HepG2 (cell line): ENCODE measurements around the gene MGARP. TPM values are rescaled to one million over a fixed set of nuclear protein-coding genes. Genes with fewer than 3 reads are reported as not detected.
A peak's percentile ranks its signal among the peaks of the same experiment; 100 is the strongest.

Source experiments
- ATAC-seq: fragments of 200-7000 bp; cut with Tn5 transposase; 3 replicates; pipeline ENCODE4 v1.9.1; 2020; ENCODE audit warnings: mild to moderate bottlenecking, moderate library complexity
- BruUV-seq: library from RNA; stranded (reverse); fragments of 400-500 nt; replicated peaks from 2 replicates; lab custom pipeline; 2021; lab: Mats Ljungman, UMichigan
- CTCF ChIA-PET: fragments of 300-600 bp; formaldehyde crosslinking; extraction: SDS; loops from one replicate; lab custom pipeline; 2021; ENCODE audit warnings: low total read pairs, inconsistent platforms, low intra/inter-chr PET ratio; lab: Yijun Ruan, JAX
- POLR2A ChIA-PET: fragments of 350-600 bp; sonication (Branson Sonifier 250); formaldehyde crosslinking; loops from one replicate; lab custom pipeline; 2020; ENCODE audit warnings: antibody characterized with exemption, inconsistent platforms; lab: Yijun Ruan, JAX
- DNase-seq: peaks from one replicate; pipeline ENCODE4 v3.0.0-alpha.2; 2015; ENCODE audit warnings: low spot score
- FAIRE-seq: peaks from 3 replicates; lab custom pipeline; 2011; peaks lifted over from hg19 to GRCh38; lab: Jason Lieb, UNC
- H2AFZ ChIP-seq: one replicate; pipeline ENCODE4 v1.6.1; 2011; ENCODE audit warnings: low read length, inconsistent platforms
- H3K27ac ChIP-seq: fragments of 300-600 bp; 3 replicates; pipeline ENCODE4 v1.8.0; 2011; ENCODE audit warnings: mixed run types, mild to moderate bottlenecking, mixed read lengths, low read length, inconsistent platforms; ENCODE audit not compliant: insufficient read depth; ENCODE audit errors: extremely low read length
- H3K27me3 ChIP-seq, 2 experiments: fragments of 200-600 bp in 1 of 2; 2 replicates in 1 of 2; 3 replicates in 1 of 2; pipeline versions ENCODE4 v1.6.0 to v1.8.0; 2011; ENCODE audit warnings: low read length in 2 of 2, mild to moderate bottlenecking in 2 of 2, moderate library complexity in 2 of 2, inconsistent platforms in 1 of 2; ENCODE audit not compliant: insufficient read depth in 2 of 2, control insufficient read depth in 1 of 2
- H3K36me3 ChIP-seq, 2 experiments: fragments of 200-600 bp in 1 of 2; replicated peaks in 1 of 2; 2 replicates in 1 of 2; 3 replicates in 1 of 2; pipeline versions ENCODE4 v1.5.1 to v1.8.0; 2011; ENCODE audit warnings: low read length in 2 of 2, inconsistent platforms in 1 of 2; ENCODE audit not compliant: insufficient read depth in 2 of 2, control insufficient read depth in 1 of 2
- H3K4me1 ChIP-seq: 2 replicates; pipeline ENCODE4 v1.5.1; 2012; ENCODE audit warnings: low read length, inconsistent platforms; ENCODE audit not compliant: insufficient read depth
- H3K4me2 ChIP-seq: 2 replicates; pipeline ENCODE4 v1.6.0; 2011; ENCODE audit warnings: low read depth, low read length, inconsistent platforms
- H3K4me3 ChIP-seq, 3 experiments: fragments of 200-600 bp in 1 of 3; sonication (generic), shearing (Covaris generic) in 1 of 3; replicated peaks in 1 of 3; 2 replicates each; pipeline ENCODE4 v1.5.1; 2011 to 2016; ENCODE audit warnings: low read length in 3 of 3, inconsistent platforms in 2 of 3, low read depth in 2 of 3, mild to moderate bottlenecking in 2 of 3, control low read depth in 1 of 3, mixed read lengths in 1 of 3; ENCODE audit not compliant: insufficient read depth in 1 of 3
- H3K79me2 ChIP-seq: one replicate; pipeline ENCODE4 v1.6.1; 2011; ENCODE audit warnings: low read length, inconsistent platforms; ENCODE audit not compliant: insufficient read depth
- H3K9ac ChIP-seq: 2 replicates; pipeline ENCODE4 v1.6.0; 2011; ENCODE audit warnings: mild to moderate bottlenecking, low read depth, low read length, inconsistent platforms; ENCODE audit not compliant: insufficient read depth
- H3K9me3 ChIP-seq: 2 replicates; pipeline ENCODE4 v1.5.1; 2012; ENCODE audit warnings: mild to moderate bottlenecking, low read length
- H4K20me1 ChIP-seq: 2 replicates; pipeline ENCODE4 v1.6.0; 2011; ENCODE audit warnings: inconsistent platforms, mild to moderate bottlenecking, low read length, moderate library complexity; ENCODE audit not compliant: insufficient read depth
- AHR ChIP-seq: IDR thresholded peaks from 2 replicates; pipeline ENCODE4 v1.6.1; 2018; ENCODE audit warnings: missing genetic modification reagents, missing compliant biosample characterization
- CENPX ChIP-seq: sonication (generic); formaldehyde crosslinking; IDR thresholded peaks from 2 replicates; pipeline ENCODE4 v1.9.0; 2021; ENCODE audit warnings: mild to moderate bottlenecking, missing genetic modification reagents, moderate library complexity
- HBP1 ChIP-seq: IDR thresholded peaks from 2 replicates; pipeline ENCODE4 v1.6.1; 2016; ENCODE audit warnings: low read depth, control low read depth
- MAFF ChIP-seq: IDR thresholded peaks from 2 replicates; pipeline ENCODE4 v1.6.1; 2011; ENCODE audit warnings: low read depth, low read length, improper control_type of control experiment
- MAFK ChIP-seq, 2 experiments: IDR thresholded peaks in 1 of 2; conservative IDR thresholded peaks in 1 of 2; 2 replicates each; pipeline ENCODE4 v1.6.1; 2011; ENCODE audit warnings: improper control_type of control experiment in 2 of 2, low read length in 2 of 2
- MXI1 ChIP-seq: IDR thresholded peaks from 3 replicates; pipeline ENCODE4 v1.6.1; 2012; ENCODE audit warnings: low read depth, low read length, inconsistent platforms, borderline replicate concordance
- NCOA5 ChIP-seq: sonication (generic); formaldehyde crosslinking; IDR thresholded peaks from 2 replicates; pipeline ENCODE4 v1.4.0; 2020; ENCODE audit warnings: missing genetic modification reagents
- PAF1 ChIP-seq: IDR thresholded peaks from 2 replicates; pipeline ENCODE4 v1.6.1; 2016; ENCODE audit warnings: missing genetic modification reagents, missing compliant biosample characterization
- REL ChIP-seq: sonication (generic); formaldehyde crosslinking; conservative IDR thresholded peaks from 2 replicates; pipeline ENCODE4 v1.8.0; 2022; ENCODE audit warnings: mild to moderate bottlenecking, missing genetic modification reagents, moderate library complexity
- SSRP1 ChIP-seq: IDR thresholded peaks from 2 replicates; pipeline ENCODE4 v1.6.1; 2016; ENCODE audit warnings: control low read depth
- ZBTB49 ChIP-seq: sonication (generic); formaldehyde crosslinking; IDR thresholded peaks from 2 replicates; pipeline ENCODE4 v1.4.0; 2020; ENCODE audit warnings: missing genetic modification reagents, borderline replicate concordance
- ZBTB7B ChIP-seq: sonication (generic); formaldehyde crosslinking; IDR thresholded peaks from 2 replicates; pipeline ENCODE4 v1.4.0; 2020; ENCODE audit warnings: missing genetic modification reagents
- ZNF230 ChIP-seq: sonication (generic); formaldehyde crosslinking; IDR thresholded peaks from 2 replicates; pipeline ENCODE4 v1.4.0; 2020; ENCODE audit warnings: mild to moderate bottlenecking, missing genetic modification reagents
- ZNF558 ChIP-seq: sonication (generic); formaldehyde crosslinking; IDR thresholded peaks from 2 replicates; pipeline ENCODE4 v1.9.0; 2022; ENCODE audit warnings: mild to moderate bottlenecking, missing genetic modification reagents, borderline replicate concordance
- ZNF704 ChIP-seq: sonication (generic); formaldehyde crosslinking; IDR thresholded peaks from 2 replicates; pipeline ENCODE4 v1.8.1; 2023; ENCODE audit warnings: mild to moderate bottlenecking, inconsistent platforms, moderate library complexity, missing genetic modification reagents, borderline replicate concordance
- WGBS: methylation state at CpG from one replicate; pipeline ENCODE4 v1.1.6; 2017; ENCODE audit warnings: low lambda C conversion rate; 5-methylcytosine and 5-hydroxymethylcytosine counted together
- in situ Hi-C: cut with HindIII; loops from 2 replicates; pipeline ENCODE4 v1.10.0; 2017; ENCODE audit warnings: low pct_unique_long_range_greater_than_20kb; ENCODE audit not compliant: extremely low pct_ligation_motif_present
- intact Hi-C: fragments of 100-400 bp; cut with micrococcal nuclease; formaldehyde crosslinking; loops from one replicate; pipeline ENCODE4 v1.10.0; 2022; ENCODE audit not compliant: unreplicated experiment
- polyA plus RNA-seq, 8 experiments: library from polyadenylated mRNA; depleted of rRNA in 3 of 8; stranded (reverse) in 7 of 8; unstranded in 1 of 8; fragments of >200 nt; fragmentation: Illumina TruSeq in 4 of 8; extraction: Trizol in 4 of 8; gene quantifications; 2 replicates each; pipeline versions ENCODE4 v1.2.1 to v1.2.3, GENCODE V29; 2011 to 2016; ENCODE audit warnings: low read depth in 4 of 8, missing spikeins in 1 of 8, mixed read lengths in 1 of 8; ENCODE audit not compliant: insufficient read depth in 1 of 8
- total RNA-seq, 5 experiments: library from RNA; depleted of rRNA; stranded (reverse); fragments of >200 nt; fragmentation: Illumina TruSeq; extraction: Trizol; gene quantifications; 2 replicates each; pipeline ENCODE4 v1.2.3, GENCODE V29; 2016; ENCODE audit warnings: low read depth in 1 of 5

The MGARP gene
- total and polyA plus RNA-seq, 2 of the 13 experiments (the other 11 are each of a cell fraction or from before 2014, with no cell fraction given), result 0.11 to 0.13 TPM

- DNase-seq, result no peak
- 20% methylated on average over 1 of the region's 1 CpG for WGBS
- intact Hi-C loops, result no loop called here
- POLR2A ChIA-PET, result no interaction called here
- H3K27ac ChIP-seq, result no peak overlapping the region
- no peaks in the 10 kb centered on the region for H3K36me3 ChIP-seq
- FAIRE-seq, result no peak
- H3K4me2 ChIP-seq, result no peak overlapping the region
- no peaks in the 10 kb centered on the region for H3K9me3 ChIP-seq
- TF ChIP-seq SSRP1 (no peak), MAFK (conservative IDR thresholded peaks at IDR 0.05 in 1 of 2, IDR thresholded peaks at IDR 0.05 in 1 of 2; ENCODE audit: low read length in 2 of 2) (peak; percentile 7 to 53; a peak in 2 of 4 replicates), MAFF (peak; percentile 21; the same call in 1 of the 2 replicates), ZNF230 (no peak)
- ATAC-seq, result no peak
- in situ Hi-C loops, result no loop called here
- no peak overlapping the region for H2AFZ ChIP-seq
- H3K79me2 ChIP-seq, result no peaks in the 10 kb centered on the region
- no peak overlapping the region for H3K4me3 ChIP-seq
- no peaks in the 10 kb centered on the region for H3K27me3 ChIP-seq
- no peak overlapping the region for H3K9ac ChIP-seq
- no peaks in the 10 kb centered on the region for H4K20me1 ChIP-seq
- CTCF ChIA-PET, result no interaction called here
- no peaks in the 10 kb centered on the region for H3K4me1 ChIP-seq
- BruUV-seq, result no TSS peak
Measured at GRCh38 chr4:139273835-139274234, 6.2 kb downstream of the MGARP start.

GRCh38 chr4:139267301-139267700 lies 12.7 kb downstream of the MGARP start:
- 93% methylated on average over 1 of the region's 1 CpG for WGBS
- Histone ChIP-seq H3K4me1 (peaks cover 34% of the 10 kb centered on the region), H4K20me1 (no peaks in the 10 kb centered on the region), H3K36me3 (no peaks in the 10 kb centered on the region), H3K4me3 (peak overlapping the region in 1 of 3 experiments; percentile 69; a peak in 1 of 6 replicates), H3K9me3 (no peaks in the 10 kb centered on the region), H3K27me3 (no peaks in the 10 kb centered on the region), H2AFZ (peak overlapping the region; percentile 59), H3K4me2 (peak overlapping the region; percentile 79), H3K27ac (peak overlapping the region; percentile 35), H3K79me2 (no peaks in the 10 kb centered on the region), H3K9ac (no peak overlapping the region)
- in situ Hi-C loops, result no loop called here
- CTCF ChIA-PET, result no interaction called here
- POLR2A ChIA-PET, result interaction anchor here (1.4 to 1.9 kb wide), 3 partner anchors 13 to 34 kb away, joined by 3 to 5 read pairs (median 4); partner anchors contain the start of gene NAA15
- DNase-seq (no peak), ATAC-seq (no peak), FAIRE-seq (no peak)
- BruUV-seq, result no TSS peak
- intact Hi-C loops, result no loop called here
- no peak for TF ChIP-seq NCOA5 (CRISPR knock-in tag)
- TF ChIP-seq HBP1 (CRISPR knock-in tag), result no peak
- TF ChIP-seq REL, result no peak
- no peak for TF ChIP-seq ZBTB49 (CRISPR knock-in tag)
- no peak for TF ChIP-seq PAF1 (CRISPR knock-in tag)
- TF ChIP-seq ZNF558 (CRISPR knock-in tag), result no peak
- no peak for TF ChIP-seq MXI1
- TF ChIP-seq ZNF704 (CRISPR knock-in tag), result no peak
- TF ChIP-seq AHR (CRISPR knock-in tag), result no peak
- no peak for TF ChIP-seq CENPX (CRISPR knock-in tag)
- no peak for TF ChIP-seq ZBTB7B (CRISPR knock-in tag)
